ENCODE measurements around the gene NRXN3.
A peak's percentile ranks its signal among the peaks of the same experiment; 100 is the strongest.

NRXN3 gene

GRCh38 chr14:78902010-78902623 lies 731.9 kb downstream of the NRXN3 start:
- H3K9ac ChIP-seq (ENCODE audit: low read length), result no peak overlapping the region
- no peaks in the 10 kb centered on the region for H3K9me2 ChIP-seq (ENCODE audit: low read depth, low read length)
- H2AFZ ChIP-seq (ENCODE audit: low read length), result no peak overlapping the region
- H3K9me3 ChIP-seq (ENCODE audit: low read length), result no peaks in the 10 kb centered on the region
- no peak overlapping the region for H3K27ac ChIP-seq (ENCODE audit: low read depth, low read length, poor library complexity, severe bottlenecking)
- no peaks in the 10 kb centered on the region for H4K20me1 ChIP-seq (ENCODE audit: insufficient read depth, low read length)
- no peaks in the 10 kb centered on the region for H3K27me3 ChIP-seq (ENCODE audit: insufficient read depth, low read length)
- H3K4me1 ChIP-seq (ENCODE audit: insufficient read depth, low read length, severe bottlenecking), result no peaks in the 10 kb centered on the region
- H3K79me2 ChIP-seq (ENCODE audit: insufficient read depth, low read length), result no peaks in the 10 kb centered on the region
- no peak for TF ChIP-seq EZH2 (IDR thresholded peaks at IDR 0.05; ENCODE audit: borderline replicate concordance, low read length)
- TF ChIP-seq, protein P1, sequence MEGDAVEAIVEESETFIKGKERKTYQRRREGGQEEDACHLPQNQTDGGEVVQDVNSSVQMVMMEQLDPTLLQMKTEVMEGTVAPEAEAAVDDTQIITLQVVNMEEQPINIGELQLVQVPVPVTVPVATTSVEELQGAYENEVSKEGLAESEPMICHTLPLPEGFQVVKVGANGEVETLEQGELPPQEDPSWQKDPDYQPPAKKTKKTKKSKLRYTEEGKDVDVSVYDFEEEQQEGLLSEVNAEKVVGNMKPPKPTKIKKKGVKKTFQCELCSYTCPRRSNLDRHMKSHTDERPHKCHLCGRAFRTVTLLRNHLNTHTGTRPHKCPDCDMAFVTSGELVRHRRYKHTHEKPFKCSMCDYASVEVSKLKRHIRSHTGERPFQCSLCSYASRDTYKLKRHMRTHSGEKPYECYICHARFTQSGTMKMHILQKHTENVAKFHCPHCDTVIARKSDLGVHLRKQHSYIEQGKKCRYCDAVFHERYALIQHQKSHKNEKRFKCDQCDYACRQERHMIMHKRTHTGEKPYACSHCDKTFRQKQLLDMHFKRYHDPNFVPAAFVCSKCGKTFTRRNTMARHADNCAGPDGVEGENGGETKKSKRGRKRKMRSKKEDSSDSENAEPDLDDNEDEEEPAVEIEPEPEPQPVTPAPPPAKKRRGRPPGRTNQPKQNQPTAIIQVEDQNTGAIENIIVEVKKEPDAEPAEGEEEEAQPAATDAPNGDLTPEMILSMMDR (IDR thresholded peaks at IDR 0.05; ENCODE audit: low read length), result peak; percentile 74
- no peaks in the 10 kb centered on the region for H3K36me3 ChIP-seq (ENCODE audit: insufficient read depth, low read length)
- H3K4me3 ChIP-seq (ENCODE audit: low read depth, low read length, poor library complexity, severe bottlenecking), result no peak overlapping the region
- no peak overlapping the region for H3K4me2 ChIP-seq (ENCODE audit: low read length)
- no peaks in the 10 kb centered on the region for H3F3A ChIP-seq (ENCODE audit: insufficient read depth, low read length)

DNA sequence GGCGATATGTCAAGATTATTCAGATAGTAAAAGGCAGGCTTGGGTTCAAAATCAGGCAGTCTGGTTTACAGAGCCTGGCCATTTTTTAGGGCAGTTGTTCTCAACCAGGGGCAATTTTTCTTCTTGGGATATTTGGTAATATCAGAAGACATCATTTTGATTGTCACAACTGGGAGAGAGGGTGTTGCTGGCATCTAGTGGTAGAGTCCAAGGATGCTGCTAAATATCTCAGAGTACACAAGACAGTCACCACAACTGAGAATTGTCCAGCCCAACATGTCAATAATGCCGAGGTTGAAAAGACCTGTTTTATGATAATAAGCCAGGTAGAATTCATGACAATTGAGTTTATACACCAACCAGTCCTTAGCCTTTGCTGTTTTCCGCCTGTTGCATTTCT lies 733.9 kb downstream of the NRXN3 start:
- Histone ChIP-seq H3K36me3 (ENCODE audit: insufficient read depth, low read length) (no peaks in the 10 kb centered on the region), H3K9ac (ENCODE audit: low read length) (no peak overlapping the region), H3K27ac (ENCODE audit: low read depth, low read length, poor library complexity, severe bottlenecking) (no peak overlapping the region), H3K4me3 (ENCODE audit: low read depth, low read length, poor library complexity, severe bottlenecking) (no peak overlapping the region), H3K4me2 (ENCODE audit: low read length) (no peak overlapping the region), H2AFZ (ENCODE audit: low read length) (no peak overlapping the region), H3K79me2 (ENCODE audit: insufficient read depth, low read length) (no peaks in the 10 kb centered on the region), H4K20me1 (ENCODE audit: insufficient read depth, low read length) (no peaks in the 10 kb centered on the region), H3K9me2 (ENCODE audit: low read depth, low read length) (no peaks in the 10 kb centered on the region), H3K9me3 (ENCODE audit: low read length) (no peaks in the 10 kb centered on the region), H3K4me1 (ENCODE audit: insufficient read depth, low read length, severe bottlenecking) (no peaks in the 10 kb centered on the region), H3K27me3 (ENCODE audit: insufficient read depth, low read length) (no peaks in the 10 kb centered on the region), H3F3A (ENCODE audit: insufficient read depth, low read length) (no peaks in the 10 kb centered on the region)
- TF ChIP-seq EZH2 (IDR thresholded peaks at IDR 0.05; ENCODE audit: borderline replicate concordance, low read length), result no peak
- TF ChIP-seq, protein P1 (IDR thresholded peaks at IDR 0.05; ENCODE audit: low read length), result no peak; the same call in 1 of the 2 replicates

DNA sequence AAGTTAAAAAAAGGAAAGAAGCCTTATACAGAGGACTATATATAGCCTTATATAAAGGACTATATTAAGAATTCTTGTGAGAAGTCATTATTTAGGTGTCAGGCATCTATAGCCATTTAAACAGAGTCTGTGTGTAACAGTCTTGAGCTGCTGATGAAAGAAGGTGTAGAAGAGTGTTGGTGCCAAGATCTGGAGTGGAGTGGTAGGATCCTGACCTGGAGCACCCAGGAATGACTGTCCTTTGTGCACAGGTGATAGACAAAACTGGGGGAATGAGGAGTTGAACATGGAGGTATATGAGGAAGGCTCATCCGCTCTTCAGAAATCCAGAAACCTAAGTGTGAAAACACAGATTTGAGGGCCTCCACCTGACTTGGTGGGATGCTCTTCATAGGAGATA lies 747.3 kb downstream of the NRXN3 start:
- Histone ChIP-seq H3K36me3 (ENCODE audit: insufficient read depth, low read length) (no peaks in the 10 kb centered on the region), H3K27ac (ENCODE audit: low read depth, low read length, poor library complexity, severe bottlenecking) (no peak overlapping the region), H3K4me3 (ENCODE audit: low read depth, low read length, poor library complexity, severe bottlenecking) (no peak overlapping the region), H3F3A (ENCODE audit: insufficient read depth, low read length) (no peaks in the 10 kb centered on the region), H4K20me1 (ENCODE audit: insufficient read depth, low read length) (no peaks in the 10 kb centered on the region), H3K9me3 (ENCODE audit: low read length) (no peaks in the 10 kb centered on the region), H3K27me3 (ENCODE audit: insufficient read depth, low read length) (no peaks in the 10 kb centered on the region), H3K4me1 (ENCODE audit: insufficient read depth, low read length, severe bottlenecking) (no peaks in the 10 kb centered on the region), H3K4me2 (ENCODE audit: low read length) (no peak overlapping the region), H3K9me2 (ENCODE audit: low read depth, low read length) (no peaks in the 10 kb centered on the region), H2AFZ (ENCODE audit: low read length) (no peak overlapping the region), H3K9ac (ENCODE audit: low read length) (no peak overlapping the region), H3K79me2 (ENCODE audit: insufficient read depth, low read length) (no peaks in the 10 kb centered on the region)
- TF ChIP-seq EZH2 (IDR thresholded peaks at IDR 0.05; ENCODE audit: borderline replicate concordance, low read length), result no peak
- TF ChIP-seq, protein P1 (IDR thresholded peaks at IDR 0.05; ENCODE audit: low read length), result no peak

Data from OCI-LY1 (cell line).